T47D (cell line): Measurements from ENCODE around the gene FLYWCH2.

Experiments
- DNase-seq, 2 experiments: peaks; one replicate each; pipeline versions ENCODE4 v3.0.0 to v3.0.0-alpha.2; 2011 to 2012; ENCODE audit warnings: low read depth in 1 of 2, low spot score in 1 of 2
- JUND ChIP-seq: IDR thresholded peaks from 2 replicates; pipeline ENCODE4 v1.6.1; 2012; ENCODE audit warnings: low read depth
- in situ Hi-C: cut with HindIII; loops from 2 replicates; pipeline ENCODE4 v1.10.0; 2016; ENCODE audit warnings: low sequenced_read_pairs, low pct_unique_long_range_greater_than_20kb

FLYWCH2 gene

DNA sequence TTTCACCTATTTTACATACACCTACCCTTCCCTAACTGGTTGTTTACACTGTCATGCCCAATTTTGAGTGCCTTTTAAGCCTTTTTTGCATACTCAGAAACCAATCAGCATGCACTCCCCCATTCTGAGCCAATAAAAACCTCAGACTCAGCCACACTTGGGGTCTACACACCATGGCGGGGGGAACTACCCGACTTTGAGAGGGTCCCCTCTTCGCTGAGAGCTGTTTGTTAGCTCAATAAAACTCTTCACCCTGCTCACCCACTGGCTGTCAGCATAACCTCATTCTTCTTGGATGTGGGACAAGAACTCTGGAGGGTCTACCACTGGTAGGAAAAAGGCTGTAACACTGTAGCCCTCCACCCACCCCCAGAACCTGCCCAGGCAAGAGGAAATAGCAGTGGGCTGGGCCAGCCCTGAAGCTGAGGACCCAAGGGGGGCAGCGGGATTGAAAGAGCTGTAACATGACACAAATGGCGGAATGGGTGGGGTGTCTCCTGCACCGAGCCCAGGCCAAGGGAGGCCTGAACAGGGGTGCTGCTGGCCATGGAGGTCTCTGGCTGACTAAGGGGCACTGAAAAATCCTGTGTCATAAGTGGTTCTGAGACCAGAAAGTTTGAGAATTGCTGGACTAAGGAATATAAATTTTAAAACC, 3.0 kb upstream of the FLYWCH2 start:
- in situ Hi-C loops = no loop called here
- no peak for TF ChIP-seq JUND
- DNase-seq = no peak

DNA sequence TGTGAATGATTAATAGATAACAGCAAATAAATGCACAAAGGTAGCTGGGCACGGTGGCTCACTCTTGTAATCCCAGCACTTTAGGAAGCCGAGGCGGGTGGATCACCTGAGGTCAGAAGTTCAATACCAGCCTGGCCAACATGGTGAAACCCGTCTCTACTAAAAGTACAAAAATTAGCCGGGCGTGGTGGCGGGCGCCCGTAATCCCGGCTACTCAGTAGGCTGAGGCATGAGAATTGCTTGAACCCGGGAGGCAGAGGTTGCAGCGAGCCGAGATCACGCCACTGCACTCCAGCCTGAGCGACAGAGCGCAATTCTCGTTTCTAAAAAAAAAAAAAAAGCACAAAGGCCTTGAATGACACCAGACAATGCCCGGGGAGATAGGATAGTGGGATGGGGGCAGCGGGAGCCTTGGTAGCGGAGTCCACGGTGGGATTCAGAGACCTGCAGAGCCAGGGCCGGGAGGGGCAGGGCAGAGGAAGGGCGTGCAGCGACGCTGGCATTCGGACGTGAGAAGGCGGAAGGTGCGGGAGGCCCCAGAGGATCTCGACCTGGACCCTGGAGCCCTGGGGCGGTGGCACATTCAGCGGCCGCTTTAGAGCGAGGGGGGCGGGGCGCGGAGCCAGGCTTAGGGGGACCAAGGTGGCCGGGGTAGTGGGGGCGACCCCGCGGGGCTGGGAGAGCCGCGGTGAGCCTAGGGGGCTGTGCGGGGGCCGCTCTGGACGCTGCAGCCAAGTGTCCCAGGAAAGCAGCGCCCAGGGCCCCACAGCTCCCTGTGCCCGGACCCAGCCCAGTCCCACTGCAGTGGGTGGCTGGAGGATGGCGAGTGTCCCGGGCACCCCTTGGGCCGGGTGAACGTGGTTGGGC, 999 bp upstream of the FLYWCH2 start:
- TF ChIP-seq JUND = no peak
- peak in 1 of 2 experiments; percentile 62 for DNase-seq
- in situ Hi-C loops = no loop called here

DNA sequence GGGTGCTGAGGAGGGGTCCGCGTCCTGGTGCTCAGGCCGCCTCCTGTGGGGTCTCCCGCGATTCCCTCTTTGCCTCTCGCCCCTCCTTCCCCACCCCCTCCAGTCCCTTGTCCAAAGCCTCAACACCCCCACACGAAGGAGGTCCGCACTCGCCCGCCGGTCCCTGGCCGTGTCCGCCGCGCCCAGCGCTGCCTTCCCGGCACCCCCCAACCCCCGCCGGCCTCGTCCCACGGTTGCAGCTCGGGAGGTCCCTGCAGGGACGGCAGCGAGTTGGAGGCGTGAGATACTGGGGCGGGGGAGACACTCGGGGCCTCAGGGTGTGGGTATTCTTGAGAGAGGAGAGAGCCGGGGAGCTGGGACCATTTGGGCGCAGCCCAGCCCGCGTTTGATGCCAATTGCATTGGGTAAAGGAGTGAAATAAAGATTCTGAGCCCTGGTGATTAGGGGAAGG, 468 bp downstream of the FLYWCH2 start:
- DNase-seq = no peak
- TF ChIP-seq JUND = no peak
- in situ Hi-C loops = no loop called here

- no peak for DNase-seq
- no peak for TF ChIP-seq JUND
- in situ Hi-C loops = no loop called here
These were observed 1.0 kb downstream of the FLYWCH2 start for GRCh38 chr16:2884041-2884451.

- in situ Hi-C loops = no loop called here
- TF ChIP-seq JUND = no peak
- DNase-seq = no peak
These were observed 11.2 kb downstream of the FLYWCH2 start for GRCh38 chr16:2894231-2894630.

GRCh38 chr16:2895813-2896212, 12.8 kb downstream of the FLYWCH2 start:
- TF ChIP-seq JUND = no peak
- in situ Hi-C loops = no loop called here
- no peak for DNase-seq

GRCh38 chr16:2896480-2897010, 13.5 kb downstream of the FLYWCH2 start:
- no peak for DNase-seq
- TF ChIP-seq JUND = no peak
- in situ Hi-C loops = no loop called here

DNA sequence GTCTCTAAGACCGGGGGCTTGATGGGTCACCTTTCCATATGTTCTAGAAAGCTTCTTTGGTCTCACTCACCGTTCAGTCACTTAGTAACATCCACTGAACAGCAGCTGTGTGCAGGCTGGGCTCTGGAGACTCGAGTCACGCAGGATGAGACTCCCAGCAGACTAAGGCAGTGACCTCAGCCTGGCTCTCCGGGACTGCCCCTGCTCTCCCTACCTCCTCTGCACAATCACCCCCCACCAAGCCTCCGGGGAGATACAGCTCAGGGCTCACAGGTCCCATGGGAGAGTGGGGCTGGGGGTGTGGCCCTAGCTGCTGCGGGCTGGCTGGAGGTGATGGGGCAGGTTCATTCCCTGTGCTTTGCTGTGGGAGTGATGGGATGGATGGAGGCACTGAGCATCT, 14.1 kb downstream of the FLYWCH2 start:
- no peak for DNase-seq
- TF ChIP-seq JUND = no peak
- in situ Hi-C loops = no loop called here

DNA sequence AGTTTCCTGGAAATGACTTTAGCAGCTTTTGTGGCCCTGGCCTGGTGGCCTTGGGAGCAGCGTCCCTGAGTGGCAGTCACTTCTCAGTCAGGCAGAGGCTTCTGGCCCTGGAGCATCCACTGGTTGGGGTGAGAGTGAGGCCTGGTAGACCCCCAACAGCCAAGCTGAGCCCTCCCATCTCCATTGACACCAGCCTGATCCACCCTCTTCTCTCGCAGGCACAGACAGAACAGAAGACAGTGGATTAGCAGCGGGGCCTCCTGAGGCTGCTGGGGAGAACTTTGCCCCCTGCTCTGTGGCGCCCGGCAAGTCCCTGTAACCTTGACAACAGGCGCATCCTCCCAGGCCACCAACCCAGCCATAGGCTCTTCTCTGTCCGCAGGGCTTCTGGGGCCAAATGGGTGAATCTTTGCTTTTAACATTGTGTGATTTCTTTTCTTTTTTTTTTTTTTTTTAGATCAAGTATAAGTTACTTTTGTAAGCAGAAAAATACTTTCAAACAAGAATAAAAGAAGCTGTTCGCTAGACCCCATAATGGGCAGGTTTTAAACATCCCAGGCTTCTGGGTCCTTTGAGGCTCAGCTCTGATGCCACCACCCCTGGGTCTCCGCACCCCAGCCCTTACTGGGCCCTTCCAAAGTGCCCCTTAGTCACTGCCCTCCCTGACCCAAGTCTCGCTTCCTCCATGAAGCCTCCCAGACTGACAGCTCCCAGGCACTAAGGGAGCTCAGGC, 16.0 kb downstream of the FLYWCH2 start:
- in situ Hi-C loops = no loop called here
- no peak for DNase-seq
- TF ChIP-seq JUND = no peak

GRCh38 chr16:2899564-2900072, 16.6 kb downstream of the FLYWCH2 start:
- in situ Hi-C loops = no loop called here
- TF ChIP-seq JUND = no peak
- DNase-seq = peak in 1 of 2 experiments; percentile 71

GRCh38 chr16:2900526-2901075, 17.6 kb downstream of the FLYWCH2 start:
- no peak for DNase-seq
- TF ChIP-seq JUND = no peak
- in situ Hi-C loops = no loop called here
